ENCODE measurements around the gene CD48.
A peak's percentile ranks its signal among the peaks of the same experiment; 100 is the strongest.
"Not testable (repeated sequence)": the region's sequence is repeated elsewhere in the genome, so short reads cannot be mapped to it uniquely, and the experiment has no call there.

CD48 gene

GRCh38 chr1:160741612-160742348, 30.2 kb upstream of the CD48 start:
- DNase-seq: no peak

DNA sequence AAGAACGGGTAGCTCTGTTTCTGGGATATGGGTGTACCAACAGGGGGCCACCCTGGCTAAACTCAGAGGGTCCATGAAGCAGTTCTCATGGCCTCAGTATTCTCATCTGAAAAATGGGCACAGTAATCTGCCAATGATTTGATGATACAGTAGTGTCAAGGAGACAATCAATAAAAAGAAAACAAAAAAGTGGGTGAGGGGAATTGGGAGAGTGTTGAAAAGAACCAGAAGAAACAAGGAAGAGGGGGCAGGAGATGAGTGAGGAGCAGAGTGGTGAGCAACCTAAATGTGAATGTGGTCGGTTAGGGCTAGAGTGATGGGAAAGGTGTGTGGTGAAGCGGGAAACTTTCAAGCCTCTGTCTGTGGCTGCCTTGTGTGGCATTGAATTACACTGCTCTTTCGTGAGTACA, 29.5 kb upstream of the CD48 start:
- peak; percentile 32 for DNase-seq

DNA sequence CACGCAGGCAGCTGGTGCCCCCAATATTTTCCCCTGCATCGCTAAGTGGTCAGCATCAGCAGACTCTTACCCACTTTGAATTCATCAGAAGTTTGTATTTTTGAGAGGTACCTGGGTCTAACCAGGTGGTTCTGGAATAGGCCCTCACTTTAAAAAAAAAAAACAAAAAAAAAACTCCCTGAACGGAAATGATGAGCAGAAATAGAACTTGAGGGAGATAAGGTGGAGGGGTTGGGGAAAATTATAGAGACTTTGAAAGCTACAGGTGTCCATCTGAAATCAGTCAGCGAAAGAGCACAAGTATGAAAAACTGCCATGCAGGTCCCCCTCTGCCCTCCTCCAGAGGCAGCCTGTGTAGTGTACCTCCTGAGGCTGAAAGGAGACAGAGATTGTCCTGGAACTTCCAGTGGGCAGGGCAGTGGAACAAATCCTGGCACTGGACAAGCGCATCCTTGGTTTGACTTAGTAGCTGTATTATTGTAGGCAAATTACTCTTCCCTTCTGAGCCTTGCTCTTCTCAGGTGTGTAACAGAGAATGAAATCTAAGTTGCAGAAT, 28.6 kb upstream of the CD48 start:
- DNase-seq: no peak

DNA sequence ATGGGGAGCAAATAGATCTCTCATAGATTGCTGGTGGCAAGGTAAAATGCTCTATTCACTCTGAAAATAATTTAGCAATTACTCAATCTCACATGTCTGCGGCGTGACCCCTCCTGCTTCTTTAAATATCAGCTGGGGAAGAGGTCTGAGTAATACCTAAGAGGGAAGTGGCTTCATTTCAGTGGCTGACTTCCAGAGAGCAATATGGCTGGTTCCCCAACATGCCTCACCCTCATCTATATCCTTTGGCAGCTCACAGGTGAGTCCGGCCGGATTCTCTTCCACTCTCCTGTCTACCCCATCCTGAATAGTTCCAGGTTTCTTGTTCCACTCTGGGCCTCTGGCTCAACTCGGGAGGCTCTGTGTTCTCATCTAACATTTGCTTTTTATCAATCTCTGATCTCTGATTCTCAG, 27.5 kb upstream of the CD48 start, which contains the start of gene SLAMF7:
Gene SLAMF7, plus strand, starts transcription at position 150 of the 414 bp plus-strand sequence. Its CDS starts 55 bp downstream, at position 205.
- DNase-seq: peak; percentile 43

DNA sequence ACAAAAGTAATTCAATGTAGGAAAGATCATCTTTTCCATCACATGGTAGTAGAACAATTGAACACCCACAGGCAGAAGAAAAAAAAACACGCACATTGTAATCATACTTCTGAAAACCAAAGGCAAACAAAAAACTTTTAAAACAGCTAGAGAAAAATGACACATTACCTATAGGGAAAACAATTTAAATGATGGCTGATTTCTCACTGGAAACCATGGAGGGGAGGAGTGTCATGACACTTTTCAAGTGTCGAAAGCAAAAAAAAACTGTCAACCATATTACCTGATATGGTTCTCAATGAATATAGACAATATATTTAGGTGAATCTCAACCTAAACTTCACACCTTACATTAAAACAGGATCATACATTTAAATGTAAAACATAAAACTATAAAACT, 26.6 kb upstream of the CD48 start:
- DNase-seq: no peak

- DNase-seq: no peak
These were observed 22.7 kb upstream of the CD48 start for GRCh38 chr1:160734301-160734700.

- no peak for DNase-seq
These were observed 22.3 kb upstream of the CD48 start for GRCh38 chr1:160733898-160734297.

DNA sequence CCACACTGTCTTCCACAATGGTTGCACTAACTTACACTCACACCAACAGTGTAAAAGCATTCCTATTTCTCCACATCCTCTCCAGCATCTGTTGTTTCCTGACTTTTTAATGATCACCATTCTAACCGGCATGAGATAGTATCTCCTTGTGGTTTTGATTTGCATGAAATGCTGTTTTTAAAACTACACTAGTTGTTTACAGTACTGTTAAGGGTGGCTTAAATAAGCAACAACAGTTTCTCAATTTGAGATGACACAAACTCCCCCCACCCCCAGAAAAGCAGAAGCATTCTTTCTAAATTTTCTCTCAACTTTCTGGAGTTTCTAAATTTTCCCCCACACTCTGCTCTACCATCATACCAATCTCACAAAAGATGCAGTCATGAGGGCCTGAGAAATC, 20.4 kb upstream of the CD48 start:
- no peak for DNase-seq

DNA sequence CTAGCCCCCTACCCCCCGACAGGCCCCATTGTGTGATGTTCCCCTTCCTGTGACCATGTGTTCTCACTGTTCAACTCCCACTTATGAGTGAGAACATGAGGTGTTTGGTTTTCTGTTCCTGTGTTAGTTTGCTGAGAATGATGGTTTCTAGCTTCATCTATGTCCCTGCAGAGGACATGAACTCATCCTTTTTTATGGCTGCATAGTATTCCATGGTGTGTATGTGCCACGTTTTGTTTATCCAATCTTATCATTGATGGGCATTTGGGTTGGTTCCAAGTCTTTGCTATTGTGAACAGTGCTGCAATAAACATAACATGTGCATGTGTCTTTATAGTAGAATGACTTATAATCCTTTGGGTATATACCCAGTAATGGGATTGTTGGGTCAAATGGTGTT, 19.9 kb upstream of the CD48 start:
- DNase-seq: not testable (repeated sequence)

GRCh38 chr1:160727316-160727640, 15.7 kb upstream of the CD48 start:
- no peak for DNase-seq

GRCh38 chr1:160726498-160727315, 15.1 kb upstream of the CD48 start:
- DNase-seq: peak; percentile 60

DNA sequence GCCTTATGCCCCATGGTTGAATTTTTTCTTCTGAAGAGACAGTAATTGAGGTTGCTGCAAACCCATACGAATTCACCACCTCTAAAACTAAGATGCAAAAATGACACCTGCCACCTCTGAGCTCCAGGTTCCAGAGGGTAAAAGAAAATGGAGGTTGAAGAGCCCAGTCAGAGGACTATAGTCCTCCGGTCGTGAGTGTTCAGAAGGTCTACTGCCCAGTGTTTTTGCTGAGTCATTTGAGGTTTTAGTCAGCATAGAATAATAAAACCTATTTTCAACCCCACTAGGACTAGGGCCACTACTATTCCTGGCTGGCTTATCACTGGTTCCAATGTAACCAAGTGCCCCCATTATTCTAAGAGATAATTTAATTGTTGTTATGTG, 14.5 kb upstream of the CD48 start:
- DNase-seq: no peak

DNA sequence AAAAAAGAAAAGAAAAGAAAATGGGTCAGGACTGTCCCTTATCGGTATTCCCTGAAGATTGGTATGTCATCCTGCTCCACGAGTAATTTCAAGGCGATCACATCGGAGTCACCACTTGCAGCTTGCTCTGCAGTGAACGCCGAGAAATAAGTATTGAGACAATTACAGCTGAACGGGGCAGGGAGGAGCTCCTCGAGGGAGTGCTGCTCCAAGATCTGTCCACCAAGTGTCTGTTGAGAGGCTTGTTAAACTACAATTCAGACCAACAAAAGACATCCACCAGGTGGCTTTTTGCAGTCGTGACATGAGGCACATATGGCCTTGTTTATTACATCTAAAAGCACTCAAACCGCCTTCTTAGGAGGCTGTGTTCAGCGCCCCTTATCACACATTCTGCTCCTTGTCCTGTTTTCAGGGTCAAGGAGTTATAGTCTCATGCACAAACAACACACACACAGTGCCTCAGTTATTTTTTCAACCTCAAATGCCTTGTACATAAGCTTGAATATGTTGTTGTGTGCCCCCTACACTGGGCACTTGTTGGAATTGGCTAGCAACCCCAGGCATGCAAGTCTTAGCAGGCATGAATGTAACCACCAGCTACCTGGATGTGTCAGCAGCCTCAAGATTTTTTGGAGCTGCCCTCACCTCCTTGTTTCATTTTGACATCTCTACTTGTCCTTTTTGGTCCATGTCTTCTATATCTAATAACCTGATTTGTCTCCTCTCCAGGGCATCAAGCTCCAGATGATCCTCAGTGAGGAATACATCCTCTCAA, 13.0 kb upstream of the CD48 start:
- DNase-seq: no peak

DNA sequence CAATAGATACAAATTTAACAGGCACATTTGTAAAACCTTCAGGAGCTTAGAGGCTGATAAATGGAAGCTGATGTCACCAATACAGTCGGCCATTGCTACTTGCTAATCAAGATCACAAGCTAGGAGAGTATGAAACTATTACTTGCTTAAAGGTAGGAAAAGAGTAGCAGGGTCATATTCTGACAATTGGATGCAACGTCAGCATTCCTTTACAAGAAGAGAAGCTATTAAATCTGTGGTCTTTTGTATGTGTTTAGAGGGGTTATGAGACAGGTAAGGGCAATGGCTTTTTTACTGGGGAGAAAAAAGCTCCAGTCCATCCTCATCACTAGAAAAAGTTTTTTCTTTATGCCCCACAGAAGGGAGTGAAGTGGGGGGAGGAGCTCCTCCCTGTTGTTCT, 11.7 kb upstream of the CD48 start:
- no peak for DNase-seq

DNA sequence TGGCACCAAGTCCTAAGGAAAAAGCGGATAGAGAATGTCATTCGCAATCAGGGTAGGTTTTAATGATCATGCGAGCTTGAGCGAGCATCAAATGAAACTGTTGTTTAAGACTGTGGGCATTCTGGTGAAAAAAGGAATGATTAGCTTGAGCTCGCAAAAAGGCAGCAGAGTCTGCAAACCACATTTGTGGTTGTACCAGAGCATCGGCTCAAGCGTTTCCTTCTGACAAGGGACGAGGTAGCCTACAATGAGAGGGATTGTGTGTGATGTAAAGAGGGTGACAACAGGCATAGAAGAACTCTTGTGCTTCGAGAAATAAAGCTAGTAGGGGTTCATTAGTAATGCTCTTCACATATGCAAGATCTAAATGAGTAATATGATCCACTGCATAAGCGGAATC, 11.1 kb upstream of the CD48 start:
- no peak for DNase-seq

- DNase-seq: no peak
These were observed 9.9 kb upstream of the CD48 start for GRCh38 chr1:160721473-160721872.

DNA sequence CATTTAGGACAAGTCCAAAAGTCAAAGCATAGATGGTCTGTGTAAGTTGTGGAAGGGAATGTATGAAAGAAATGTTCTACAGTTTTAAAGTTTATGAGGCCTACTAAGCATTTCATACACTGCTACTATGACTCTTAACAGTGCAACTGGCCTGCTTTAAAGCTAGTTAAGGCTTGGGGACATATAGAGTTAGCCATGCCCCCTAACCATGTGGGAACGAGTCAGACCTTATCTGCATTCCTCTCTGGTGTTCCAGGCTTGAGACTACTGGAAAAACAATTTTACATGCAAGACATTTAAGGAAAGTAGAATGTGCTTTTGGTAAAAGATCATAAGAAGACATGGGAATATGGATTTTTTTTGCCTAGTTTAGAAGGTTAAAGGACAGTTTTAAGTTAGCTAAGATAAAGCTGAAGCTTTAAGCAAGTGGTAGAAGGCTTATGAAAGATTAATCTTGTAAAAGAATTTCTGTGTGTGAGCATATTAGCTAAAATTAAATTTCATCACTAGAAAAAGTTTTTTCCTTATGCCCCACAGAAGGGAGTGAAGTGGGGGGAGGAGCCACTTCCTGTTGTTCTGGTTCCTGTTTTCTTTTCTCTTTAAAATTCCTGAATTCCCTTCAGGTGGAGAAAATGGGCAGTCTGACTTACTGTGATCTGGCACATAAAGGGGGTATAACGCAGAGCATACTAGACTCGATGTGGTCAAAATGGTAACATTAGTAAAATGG, 8.9 kb upstream of the CD48 start:
- no peak for DNase-seq

DNA sequence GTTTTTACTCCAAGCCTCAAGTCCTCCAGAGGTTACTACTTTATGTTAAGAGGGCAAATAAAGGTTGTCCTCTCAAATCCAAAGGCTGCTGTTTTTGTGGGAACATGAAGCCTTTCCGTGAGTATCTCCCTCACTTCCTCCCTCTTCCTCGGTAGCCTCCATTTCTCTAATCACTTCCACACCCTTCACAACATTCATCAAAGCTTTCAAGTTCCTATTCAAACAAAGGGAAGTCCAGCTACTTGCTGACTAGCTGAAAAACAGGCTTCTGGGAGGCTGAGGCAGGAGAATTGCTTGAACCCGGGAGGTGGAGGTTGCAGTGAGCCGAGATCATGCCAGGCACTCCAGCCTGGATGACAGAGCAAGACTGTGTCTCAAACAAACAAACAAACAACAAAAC, 6.6 kb upstream of the CD48 start:
- DNase-seq: no peak

- no peak for DNase-seq
These were observed 5.7 kb upstream of the CD48 start for GRCh38 chr1:160717306-160717705.

- DNase-seq: no peak
These were observed 4.4 kb upstream of the CD48 start for GRCh38 chr1:160716013-160716412.

GRCh38 chr1:160714034-160714648, 2.5 kb upstream of the CD48 start:
- DNase-seq: not testable (repeated sequence)

GRCh38 chr1:160713161-160713560, 1.5 kb upstream of the CD48 start:
- DNase-seq: no peak

All from activated gamma-delta T cell treated with Interleukin-2 at 50 U/mL for 16 hours (primary cell).